H1 (cell line): ENCODE measurements around the gene ACADVL. TPM values are rescaled to one million over a fixed set of nuclear protein-coding genes. Genes with fewer than 3 reads are reported as not detected.

Source experiments
- MAFK ChIP-seq: IDR thresholded peaks from 2 replicates; pipeline ENCODE4 v1.6.1; 2012; ENCODE audit warnings: low read depth, mild to moderate bottlenecking, improper control_type of control experiment, low read length
- SUZ12 ChIP-seq: fragments of 200-600 bp; sonication (generic); IDR thresholded peaks from 2 replicates; pipeline ENCODE4 v1.6.1; 2012; ENCODE audit warnings: mild to moderate bottlenecking, inconsistent platforms, low read length, moderate library complexity, mixed read lengths
- polyA plus RNA-seq, 7 experiments: library from polyadenylated mRNA; depleted of rRNA in 3 of 7; stranded (reverse) in 5 of 7; unstranded in 2 of 7; fragments of >200 nt in 5 of 7; fragments of 200-250 nt in 2 of 7; gene quantifications; 1 replicate in 5 of 7; 2 replicates in 1 of 7; 4 replicates in 1 of 7; pipeline versions ENCODE4 v1.2.1 to v1.2.3, GENCODE V29; 2011 to 2013; ENCODE audit warnings: missing spikeins in 2 of 7, mixed read lengths in 2 of 7
- total RNA-seq: library from RNA; stranded (reverse); fragmentation: NEBNext Ultra II Directional; extraction: Animal tissue kit (Norgen Biotek cat#: 25700); gene quantifications from 2 replicates; pipeline ENCODE4 v1.2.1, GENCODE V29; 2021

ACADVL gene
- total and polyA plus RNA-seq, 2 of the 8 experiments (the other 6 are each of a cell fraction or from before 2014, with no cell fraction given): 181 to 231 TPM

- TF ChIP-seq SUZ12 (no peak), MAFK (no peak)
Measured at GRCh38 chr17:7258731-7259554, 39.2 kb downstream of the ACADVL start (continued).
